Endothelial cell of umbilical vein (primary cell): ENCODE measurements around the gene UBE2F.

Experiments
- EZH2 ChIP-seq: IDR thresholded peaks from 2 replicates; pipeline ENCODE4 v1.6.1; 2012; ENCODE audit warnings: borderline replicate concordance, low read depth, mild to moderate bottlenecking, moderate library complexity, low read length, inconsistent platforms; ENCODE audit not compliant: severe bottlenecking
- FOS ChIP-seq: IDR thresholded peaks from 2 replicates; pipeline ENCODE4 v1.6.1; 2011; ENCODE audit warnings: mild to moderate bottlenecking, low read length, moderate library complexity, borderline replicate concordance; ENCODE audit not compliant: insufficient read depth
- GATA2 ChIP-seq: IDR thresholded peaks from 2 replicates; pipeline ENCODE4 v1.7.0; 2011; ENCODE audit warnings: low read depth, mild to moderate bottlenecking, moderate library complexity, mixed read lengths, low read length; ENCODE audit not compliant: insufficient read length, insufficient read depth
- JUN ChIP-seq: IDR thresholded peaks from 2 replicates; pipeline ENCODE4 v1.6.1; 2011; ENCODE audit warnings: borderline replicate concordance, low read depth; ENCODE audit not compliant: insufficient read length, insufficient read depth
- MYC ChIP-seq: IDR thresholded peaks from one replicate; pipeline ENCODE4 v1.6.1; 2011; ENCODE audit warnings: mild to moderate bottlenecking, low read depth, low read length
- POLR2A ChIP-seq: IDR thresholded peaks from 2 replicates; pipeline ENCODE4 v1.6.1; 2012; ENCODE audit warnings: low read depth, mild to moderate bottlenecking, control low read depth, low read length
- POLR2AphosphoS5 ChIP-seq: IDR thresholded peaks from 2 replicates; pipeline ENCODE4 v1.6.1; 2012; ENCODE audit warnings: low read depth, mild to moderate bottlenecking, control low read depth, low read length, moderate library complexity; ENCODE audit not compliant: insufficient read depth
- TF ChIP-seq, protein P1 (sequence below), 2 donors: IDR thresholded peaks; 1 replicate in 1 of 2; 2 replicates in 1 of 2; pipeline ENCODE4 v1.5.1; 2011; ENCODE audit warnings: low read length in 2 of 2, mild to moderate bottlenecking in 2 of 2, moderate library complexity in 2 of 2, control low read depth in 1 of 2, inconsistent platforms in 1 of 2, low read depth in 1 of 2; ENCODE audit not compliant: insufficient read depth in 1 of 2; ENCODE audit errors: extremely low read depth in 1 of 2
- TF ChIP-seq, protein P2 (sequence below): IDR thresholded peaks from 2 replicates; pipeline ENCODE4 v1.6.1; 2011; ENCODE audit not compliant: insufficient read depth, insufficient read length

DNA sequence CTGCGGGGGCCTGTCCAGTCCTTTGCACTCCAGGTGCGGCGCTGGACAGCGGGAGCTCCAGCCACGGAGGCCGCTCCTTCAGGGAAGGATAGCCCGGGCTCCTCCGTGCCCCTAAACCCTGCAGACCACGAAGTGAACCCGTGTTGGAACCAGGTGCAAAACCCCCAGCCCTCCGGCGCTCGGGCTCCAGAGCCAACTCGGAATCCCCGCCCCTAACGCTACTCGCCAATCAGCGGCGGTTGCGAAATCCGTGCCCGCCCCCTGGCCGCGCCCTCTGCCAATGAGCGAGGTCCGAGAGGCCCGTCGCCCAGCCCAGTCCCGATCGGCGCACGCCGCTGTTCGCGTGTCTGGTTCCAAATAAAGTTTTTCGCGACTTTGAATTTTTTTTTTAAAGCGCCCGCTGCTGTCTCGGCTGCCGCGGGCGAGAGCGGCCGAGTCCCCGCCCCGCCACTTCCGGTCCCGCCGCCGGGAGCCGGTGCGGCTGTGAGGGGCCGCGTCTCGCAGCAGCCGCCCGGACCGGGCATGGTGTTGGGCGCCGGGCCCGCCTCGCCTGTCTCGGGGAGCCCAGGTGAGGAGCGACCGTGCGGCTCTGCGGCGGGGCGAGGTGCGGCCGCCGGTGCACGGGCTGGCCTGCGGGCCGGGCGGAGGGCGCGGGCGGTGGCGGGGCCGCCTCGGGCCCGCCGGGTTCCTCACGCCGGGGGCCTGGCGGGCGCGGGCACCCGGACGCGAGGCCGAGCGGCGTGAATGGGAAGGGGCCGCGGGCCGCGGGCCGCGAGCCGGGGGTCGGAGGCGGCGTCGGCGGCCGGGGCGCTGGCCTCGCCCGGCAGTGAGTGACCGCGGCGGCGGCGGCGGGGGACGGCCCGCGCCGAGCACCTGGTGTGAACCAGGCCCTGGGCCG is at the start of gene UBE2F:
- TF ChIP-seq, protein P1, sequence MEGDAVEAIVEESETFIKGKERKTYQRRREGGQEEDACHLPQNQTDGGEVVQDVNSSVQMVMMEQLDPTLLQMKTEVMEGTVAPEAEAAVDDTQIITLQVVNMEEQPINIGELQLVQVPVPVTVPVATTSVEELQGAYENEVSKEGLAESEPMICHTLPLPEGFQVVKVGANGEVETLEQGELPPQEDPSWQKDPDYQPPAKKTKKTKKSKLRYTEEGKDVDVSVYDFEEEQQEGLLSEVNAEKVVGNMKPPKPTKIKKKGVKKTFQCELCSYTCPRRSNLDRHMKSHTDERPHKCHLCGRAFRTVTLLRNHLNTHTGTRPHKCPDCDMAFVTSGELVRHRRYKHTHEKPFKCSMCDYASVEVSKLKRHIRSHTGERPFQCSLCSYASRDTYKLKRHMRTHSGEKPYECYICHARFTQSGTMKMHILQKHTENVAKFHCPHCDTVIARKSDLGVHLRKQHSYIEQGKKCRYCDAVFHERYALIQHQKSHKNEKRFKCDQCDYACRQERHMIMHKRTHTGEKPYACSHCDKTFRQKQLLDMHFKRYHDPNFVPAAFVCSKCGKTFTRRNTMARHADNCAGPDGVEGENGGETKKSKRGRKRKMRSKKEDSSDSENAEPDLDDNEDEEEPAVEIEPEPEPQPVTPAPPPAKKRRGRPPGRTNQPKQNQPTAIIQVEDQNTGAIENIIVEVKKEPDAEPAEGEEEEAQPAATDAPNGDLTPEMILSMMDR (IDR thresholded peaks at IDR 0.05; ENCODE audit: extremely low read depth in 1 of 2, insufficient read depth in 1 of 2, low read depth in 1 of 2, low read length in 2 of 2) = no peak
- TF ChIP-seq POLR2A (peak; percentile 73), POLR2AphosphoS5 (peak; percentile 68), FOS (no peak), EZH2 (no peak), JUN (no peak), MYC (no peak), GATA2 (no peak)
- TF ChIP-seq, protein P2, sequence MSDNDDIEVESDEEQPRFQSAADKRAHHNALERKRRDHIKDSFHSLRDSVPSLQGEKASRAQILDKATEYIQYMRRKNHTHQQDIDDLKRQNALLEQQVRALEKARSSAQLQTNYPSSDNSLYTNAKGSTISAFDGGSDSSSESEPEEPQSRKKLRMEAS = peak; percentile 43
